Stimulated activated naive CD4-positive, alpha-beta T cell treated with Interleukin-2 at 50 U/mL for 16 hours (primary cell): Measurements from ENCODE around the gene TMPRSS3.

Experiments
- DNase-seq: peaks from one replicate; lab custom pipeline; 2025; lab: John Stamatoyannopoulos, UW

TMPRSS3 gene

GRCh38 chr21:42373196-42373907 is 22.5 kb downstream of the TMPRSS3 start:
- peak; percentile 24 for DNase-seq

- DNase-seq: no peak
These were observed 24.8 kb downstream of the TMPRSS3 start for GRCh38 chr21:42370894-42371654.

- DNase-seq: no peak
These were observed 26.0 kb downstream of the TMPRSS3 start for GRCh38 chr21:42369821-42370220.

GRCh38 chr21:42367367-42368165 is 28.3 kb downstream of the TMPRSS3 start:
- no peak for DNase-seq

GRCh38 chr21:42366292-42367010 is 29.4 kb downstream of the TMPRSS3 start, which contains the start of gene TFF1:
Gene TFF1, minus strand, starts transcription at chr21:42366535. Its CDS starts 40 bp downstream, at chr21:42366495.
- DNase-seq: no peak

GRCh38 chr21:42365770-42366169 is 30.1 kb downstream of the TMPRSS3 start:
- no peak for DNase-seq

- DNase-seq: no peak
These were observed 31.5 kb downstream of the TMPRSS3 start for GRCh38 chr21:42364304-42364865.

GRCh38 chr21:42363312-42363711 is 32.5 kb downstream of the TMPRSS3 start:
- no peak for DNase-seq

- DNase-seq: no peak
These were observed 33.2 kb downstream of the TMPRSS3 start for GRCh38 chr21:42362700-42363099.

- no peak for DNase-seq
These were observed 33.7 kb downstream of the TMPRSS3 start for GRCh38 chr21:42362198-42362597.

- no peak for DNase-seq
These were observed 34.6 kb downstream of the TMPRSS3 start for GRCh38 chr21:42361286-42361685.

- DNase-seq: peak; percentile 7
These were observed 35.5 kb downstream of the TMPRSS3 start for GRCh38 chr21:42360317-42360716.

GRCh38 chr21:42358937-42359336 is 36.9 kb downstream of the TMPRSS3 start:
- DNase-seq: no peak

- no peak for DNase-seq
These were observed 37.6 kb downstream of the TMPRSS3 start for GRCh38 chr21:42358261-42358660.

GRCh38 chr21:42357307-42357706 is 38.5 kb downstream of the TMPRSS3 start:
- no peak for DNase-seq

GRCh38 chr21:42356650-42357049 is 39.2 kb downstream of the TMPRSS3 start:
- no peak for DNase-seq

- DNase-seq: no peak
These were observed 39.8 kb downstream of the TMPRSS3 start for GRCh38 chr21:42356046-42356445.

GRCh38 chr21:42353623-42354022 is 42.2 kb downstream of the TMPRSS3 start:
- no peak for DNase-seq

GRCh38 chr21:42352441-42353095 is 43.3 kb downstream of the TMPRSS3 start:
- DNase-seq: no peak

GRCh38 chr21:42351626-42352440 is 44.0 kb downstream of the TMPRSS3 start:
- no peak for DNase-seq
